CD4-positive, alpha-beta T cell (primary cell): ENCODE data around the gene MSI2. TPM values are rescaled to one million over a fixed set of nuclear protein-coding genes. Genes with fewer than 3 reads are reported as not detected.

Experiments
- ATAC-seq: fragments of 200-7000 bp; cut with Tn5 transposase; one replicate; pipeline ENCODE4 v1.10.0; 2022; ENCODE audit warnings: mild to moderate bottlenecking; ENCODE audit not compliant: poor library complexity
- CTCF ChIA-PET: fragments of 350-600 bp; sonication (Branson Sonifier 250); formaldehyde crosslinking; loops from one replicate; lab custom pipeline; 2021; ENCODE audit warnings: antibody characterized with exemption, inconsistent platforms; lab: Charles Lee
- POLR2A ChIA-PET: fragments of 350-600 bp; sonication (Branson Sonifier 250); formaldehyde crosslinking; loops from one replicate; lab custom pipeline; 2021; ENCODE audit warnings: antibody characterized with exemption, inconsistent platforms; lab: Charles Lee
- DNase-seq, 14 experiments: peaks; one replicate each; pipeline ENCODE4 v3.0.0-alpha.2; 2013 to 2020; ENCODE audit warnings: mixed read lengths in 2 of 14
- H3K27ac ChIP-seq, 2 donors: one replicate each; pipeline versions ENCODE4 v1.5.1 to v1.7.0; 2013; ENCODE audit warnings: low read length in 2 of 2, low read depth in 1 of 2, mild to moderate bottlenecking in 1 of 2
- H3K27me3 ChIP-seq, 2 experiments: 1 replicate in 1 of 2; 2 replicates in 1 of 2; pipeline versions ENCODE4 v1.6.1 to v1.7.0; 2013; ENCODE audit warnings: low read length in 2 of 2, control low read depth in 1 of 2, mild to moderate bottlenecking in 1 of 2, moderate library complexity in 1 of 2; ENCODE audit not compliant: insufficient read depth in 2 of 2, control insufficient read depth in 1 of 2
- H3K36me3 ChIP-seq: one replicate; pipeline ENCODE4 v1.6.1; 2013; ENCODE audit warnings: low read length, control low read depth; ENCODE audit not compliant: insufficient read depth
- H3K4me1 ChIP-seq: one replicate; pipeline ENCODE4 v1.6.1; 2013; ENCODE audit warnings: low read length, control low read depth; ENCODE audit not compliant: insufficient read depth
- H3K4me3 ChIP-seq: one replicate; pipeline ENCODE4 v1.5.1; 2013; ENCODE audit warnings: mild to moderate bottlenecking, low read length, moderate library complexity
- H3K9me3 ChIP-seq, 2 experiments: 1 replicate in 1 of 2; 2 replicates in 1 of 2; pipeline versions ENCODE4 v1.6.1 to v1.7.0; 2013; ENCODE audit warnings: low read length in 2 of 2, mild to moderate bottlenecking in 2 of 2, control low read depth in 1 of 2, moderate library complexity in 1 of 2; ENCODE audit not compliant: control insufficient read depth in 1 of 2, insufficient read depth in 1 of 2
- H3K27ac Mint-ChIP-seq: one replicate; pipeline ENCODE4 v1.8.0; 2020; ENCODE audit warnings: mixed read lengths
- H3K27me3 Mint-ChIP-seq: one replicate; pipeline ENCODE4 v1.8.0; 2021; ENCODE audit warnings: mixed read lengths
- H3K36me3 Mint-ChIP-seq: one replicate; pipeline ENCODE4 v1.8.0; 2021; ENCODE audit warnings: low read depth, mixed read lengths
- H3K4me1 Mint-ChIP-seq: one replicate; pipeline ENCODE4 v1.8.0; 2021; ENCODE audit warnings: low read depth, mixed read lengths
- H3K4me3 Mint-ChIP-seq: one replicate; pipeline ENCODE4 v1.8.0; 2020; ENCODE audit warnings: mild to moderate bottlenecking, mixed read lengths
- H3K9me3 Mint-ChIP-seq: one replicate; pipeline ENCODE4 v1.8.0; 2020; ENCODE audit warnings: mixed read lengths
- intact Hi-C, 2 experiments: fragments of 100-400 bp; cut with DNase I in 1 of 2; cut with micrococcal nuclease in 1 of 2; formaldehyde crosslinking; loops; one replicate each; pipeline versions ENCODE4 v1.15.1 to v1.9.0; 2023 to 2025; cut with DNase I, micrococcal nuclease
- total RNA-seq, 174 experiments: library from RNA in 2 of 174; stranded (reverse) in 2 of 174; gene quantifications; one replicate each; pipeline ENCODE4 v1.2.3 and lab custom pipeline; 2021 to 2026
- TF ChIP-seq, protein P1 (sequence below): fragments of 200-600 bp; IDR thresholded peaks from one replicate; pipeline ENCODE4 v1.8.0; 2022; ENCODE audit warnings: antibody characterized with exemption, mild to moderate bottlenecking

The MSI2 gene
- total RNA-seq, 2 experiments from 2014 or later = 129 to 132 TPM

DNA sequence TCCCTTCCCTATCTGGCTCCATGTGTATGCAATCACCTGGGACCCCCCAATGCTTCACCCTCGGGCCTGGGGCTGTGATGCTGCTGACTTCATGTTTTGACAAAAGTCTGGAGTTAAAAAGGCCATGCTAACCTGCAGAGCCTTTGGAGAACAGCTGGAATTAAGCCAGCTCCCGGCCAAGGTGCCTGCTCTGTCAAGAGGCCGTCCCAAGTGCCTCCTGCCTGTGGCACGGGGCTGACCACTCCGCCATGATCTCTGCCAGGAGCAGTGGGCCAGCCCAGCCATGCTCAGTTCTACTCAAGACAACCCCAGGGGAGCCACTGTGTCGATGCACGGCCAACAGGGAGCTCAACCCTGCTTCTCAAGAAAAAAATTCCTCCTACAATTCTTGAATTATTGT is 395.1 kb downstream of the MSI2 start:
- POLR2A ChIA-PET = no interaction called here
- intact Hi-C loops = no loop called here
- H3K4me3 Mint-ChIP-seq = no peak overlapping the region
- ATAC-seq = no peak
- Histone ChIP-seq H3K27ac (no peak overlapping the region), H3K36me3 (peaks cover 10% of the 10 kb centered on the region), H3K9me3 (no peaks in the 10 kb centered on the region), H3K4me3 (no peak overlapping the region), H3K27me3 (no peaks in the 10 kb centered on the region), H3K4me1 (peaks cover 6% of the 10 kb centered on the region)
- no peak for DNase-seq
- no peaks in the 10 kb centered on the region for H3K4me1 Mint-ChIP-seq
- no peaks in the 10 kb centered on the region for H3K9me3 Mint-ChIP-seq
- no peak overlapping the region for H3K27ac Mint-ChIP-seq
- TF ChIP-seq, protein P1, sequence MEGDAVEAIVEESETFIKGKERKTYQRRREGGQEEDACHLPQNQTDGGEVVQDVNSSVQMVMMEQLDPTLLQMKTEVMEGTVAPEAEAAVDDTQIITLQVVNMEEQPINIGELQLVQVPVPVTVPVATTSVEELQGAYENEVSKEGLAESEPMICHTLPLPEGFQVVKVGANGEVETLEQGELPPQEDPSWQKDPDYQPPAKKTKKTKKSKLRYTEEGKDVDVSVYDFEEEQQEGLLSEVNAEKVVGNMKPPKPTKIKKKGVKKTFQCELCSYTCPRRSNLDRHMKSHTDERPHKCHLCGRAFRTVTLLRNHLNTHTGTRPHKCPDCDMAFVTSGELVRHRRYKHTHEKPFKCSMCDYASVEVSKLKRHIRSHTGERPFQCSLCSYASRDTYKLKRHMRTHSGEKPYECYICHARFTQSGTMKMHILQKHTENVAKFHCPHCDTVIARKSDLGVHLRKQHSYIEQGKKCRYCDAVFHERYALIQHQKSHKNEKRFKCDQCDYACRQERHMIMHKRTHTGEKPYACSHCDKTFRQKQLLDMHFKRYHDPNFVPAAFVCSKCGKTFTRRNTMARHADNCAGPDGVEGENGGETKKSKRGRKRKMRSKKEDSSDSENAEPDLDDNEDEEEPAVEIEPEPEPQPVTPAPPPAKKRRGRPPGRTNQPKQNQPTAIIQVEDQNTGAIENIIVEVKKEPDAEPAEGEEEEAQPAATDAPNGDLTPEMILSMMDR = no peak
- CTCF ChIA-PET = no interaction called here
- H3K36me3 Mint-ChIP-seq = peaks cover 24% of the 10 kb centered on the region
- H3K27me3 Mint-ChIP-seq = no peaks in the 10 kb centered on the region

DNA sequence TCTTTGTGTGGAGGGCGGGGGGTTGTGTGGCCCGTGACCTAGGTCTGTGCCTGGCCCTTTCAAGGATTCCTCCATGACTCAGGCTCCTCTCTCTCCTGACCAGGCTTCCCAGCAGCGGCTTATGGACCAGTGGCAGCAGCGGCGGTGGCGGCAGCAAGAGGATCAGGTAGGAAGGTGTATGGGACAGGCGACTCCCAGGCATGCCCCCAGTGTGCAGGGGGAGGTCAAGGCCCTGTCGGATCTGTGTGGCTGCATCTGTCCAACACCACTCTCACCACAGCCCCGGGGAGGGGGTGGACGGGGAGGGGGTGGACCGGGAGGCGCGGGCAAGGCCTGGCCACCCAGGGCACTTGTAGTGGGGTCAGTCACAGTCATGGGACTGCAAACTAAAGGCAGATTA is 395.7 kb downstream of the MSI2 start:
- CTCF ChIA-PET = no interaction called here
- peaks cover 6% of the 10 kb centered on the region for H3K4me1 ChIP-seq
- DNase-seq = no peak
- TF ChIP-seq, protein P1 = no peak
- Mint-ChIP-seq H3K36me3 (peaks cover 27% of the 10 kb centered on the region), H3K9me3 (no peaks in the 10 kb centered on the region), H3K27ac (no peak overlapping the region), H3K27me3 (no peaks in the 10 kb centered on the region), H3K4me3 (no peak overlapping the region), H3K4me1 (no peaks in the 10 kb centered on the region)
- no peaks in the 10 kb centered on the region for H3K9me3 ChIP-seq
- no peak overlapping the region for H3K27ac ChIP-seq
- intact Hi-C loops = no loop called here
- H3K36me3 ChIP-seq = peaks cover 10% of the 10 kb centered on the region
- ATAC-seq = no peak
- no peaks in the 10 kb centered on the region for H3K27me3 ChIP-seq
- no peak overlapping the region for H3K4me3 ChIP-seq
- POLR2A ChIA-PET = no interaction called here

GRCh38 chr17:57652811-57653210 is 396.5 kb downstream of the MSI2 start:
- DNase-seq (no peak), ATAC-seq (no peak)
- no peaks in the 10 kb centered on the region for H3K27me3 ChIP-seq
- H3K27ac Mint-ChIP-seq = no peak overlapping the region
- no peaks in the 10 kb centered on the region for H3K9me3 ChIP-seq
- ChIA-PET CTCF (no interaction called here), POLR2A (no interaction called here)
- intact Hi-C loops = no loop called here
- no peak overlapping the region for H3K4me3 Mint-ChIP-seq
- no peak overlapping the region for H3K27ac ChIP-seq
- TF ChIP-seq, protein P1 = no peak
- H3K36me3 ChIP-seq = peaks cover 12% of the 10 kb centered on the region
- peaks cover 6% of the 10 kb centered on the region for H3K4me1 ChIP-seq
- H3K9me3 Mint-ChIP-seq = no peaks in the 10 kb centered on the region
- peaks cover 31% of the 10 kb centered on the region for H3K36me3 Mint-ChIP-seq
- H3K27me3 Mint-ChIP-seq = no peaks in the 10 kb centered on the region
- no peaks in the 10 kb centered on the region for H3K4me1 Mint-ChIP-seq
- no peak overlapping the region for H3K4me3 ChIP-seq
